Measurements from ENCODE around the gene CORO6.

Gene CORO6

GRCh38 chr17:29625037-29625750, 2.5 kb upstream of the CORO6 start:
- in situ Hi-C loops (cut with HindIII; ENCODE audit: low pct_unique_long_range_greater_than_20kb, low sequenced_read_pairs) = no loop called here
- DNase-seq (ENCODE audit: low read depth in 1 of 2, low spot score in 1 of 2) = peak in 1 of 2 experiments; percentile 47
- TF ChIP-seq JUND (IDR thresholded peaks at IDR 0.05; ENCODE audit: low read depth) = no peak

DNA sequence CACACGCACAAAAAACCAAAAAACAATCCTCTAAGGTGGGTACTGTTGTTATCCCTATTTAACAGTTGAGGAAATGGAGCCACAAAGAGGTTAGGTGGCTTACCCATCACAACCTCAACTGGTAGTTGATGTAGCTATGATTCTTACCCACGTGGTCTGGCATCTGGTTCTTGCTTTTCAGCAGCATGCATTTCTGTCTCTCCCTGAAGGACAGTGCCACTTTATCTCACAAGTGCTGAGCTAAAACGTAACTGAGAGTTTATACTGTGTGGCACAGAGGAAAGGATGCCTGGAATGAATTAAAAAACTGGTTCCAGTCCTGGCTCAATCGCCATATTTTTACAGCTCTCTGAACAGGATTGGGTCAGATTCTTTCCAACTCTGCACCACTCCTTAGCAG, 1.9 kb upstream of the CORO6 start:
- DNase-seq (ENCODE audit: low read depth in 1 of 2, low spot score in 1 of 2) = no peak
- in situ Hi-C loops (cut with HindIII; ENCODE audit: low pct_unique_long_range_greater_than_20kb, low sequenced_read_pairs) = no loop called here
- TF ChIP-seq JUND (IDR thresholded peaks at IDR 0.05; ENCODE audit: low read depth) = no peak

- no peak for DNase-seq (ENCODE audit: low read depth in 1 of 2, low spot score in 1 of 2)
- TF ChIP-seq JUND (IDR thresholded peaks at IDR 0.05; ENCODE audit: low read depth) = no peak
- in situ Hi-C loops (cut with HindIII; ENCODE audit: low pct_unique_long_range_greater_than_20kb, low sequenced_read_pairs) = no loop called here
Observed at GRCh38 chr17:29623283-29623647, 553 bp upstream of the CORO6 start.

GRCh38 chr17:29621751-29622194, 939 bp downstream of the CORO6 start:
- in situ Hi-C loops (cut with HindIII; ENCODE audit: low pct_unique_long_range_greater_than_20kb, low sequenced_read_pairs) = no loop called here
- no peak for DNase-seq (ENCODE audit: low read depth in 1 of 2, low spot score in 1 of 2)
- no peak for TF ChIP-seq JUND (IDR thresholded peaks at IDR 0.05; ENCODE audit: low read depth)

GRCh38 chr17:29620779-29621500, 1.8 kb downstream of the CORO6 start:
- in situ Hi-C loops (cut with HindIII; ENCODE audit: low pct_unique_long_range_greater_than_20kb, low sequenced_read_pairs) = no loop called here
- no peak for DNase-seq (ENCODE audit: low read depth in 1 of 2, low spot score in 1 of 2)
- no peak for TF ChIP-seq JUND (IDR thresholded peaks at IDR 0.05; ENCODE audit: low read depth)

- TF ChIP-seq JUND (IDR thresholded peaks at IDR 0.05; ENCODE audit: low read depth) = no peak
- no peak for DNase-seq (ENCODE audit: low read depth in 1 of 2, low spot score in 1 of 2)
- in situ Hi-C loops (cut with HindIII; ENCODE audit: low pct_unique_long_range_greater_than_20kb, low sequenced_read_pairs) = no loop called here
Observed at GRCh38 chr17:29620271-29620670, 2.4 kb downstream of the CORO6 start.

DNA sequence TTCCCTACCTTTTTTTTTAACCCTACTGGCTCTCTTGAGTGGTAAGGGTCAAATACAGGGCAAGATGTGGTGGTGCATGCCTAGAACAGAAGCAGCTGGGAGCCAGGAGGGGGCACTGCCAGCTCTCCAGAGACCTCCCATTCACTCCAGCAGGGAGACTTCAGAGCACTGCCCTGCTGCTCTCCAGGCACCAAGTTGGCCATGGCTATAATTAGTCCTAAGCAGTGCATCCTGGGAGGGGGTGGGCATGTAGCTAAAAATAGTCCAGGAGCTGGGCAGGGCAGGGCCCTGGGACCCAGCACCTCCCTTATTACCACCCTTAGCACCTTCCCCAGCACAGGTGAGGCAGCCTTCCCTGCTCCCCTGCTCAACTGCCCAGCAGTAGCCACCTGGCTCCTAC, 3.5 kb downstream of the CORO6 start:
- DNase-seq (ENCODE audit: low read depth in 1 of 2, low spot score in 1 of 2) = peak in 1 of 2 experiments; percentile 43
- no peak for TF ChIP-seq JUND (IDR thresholded peaks at IDR 0.05; ENCODE audit: low read depth)
- in situ Hi-C loops (cut with HindIII; ENCODE audit: low pct_unique_long_range_greater_than_20kb, low sequenced_read_pairs) = no loop called here

DNA sequence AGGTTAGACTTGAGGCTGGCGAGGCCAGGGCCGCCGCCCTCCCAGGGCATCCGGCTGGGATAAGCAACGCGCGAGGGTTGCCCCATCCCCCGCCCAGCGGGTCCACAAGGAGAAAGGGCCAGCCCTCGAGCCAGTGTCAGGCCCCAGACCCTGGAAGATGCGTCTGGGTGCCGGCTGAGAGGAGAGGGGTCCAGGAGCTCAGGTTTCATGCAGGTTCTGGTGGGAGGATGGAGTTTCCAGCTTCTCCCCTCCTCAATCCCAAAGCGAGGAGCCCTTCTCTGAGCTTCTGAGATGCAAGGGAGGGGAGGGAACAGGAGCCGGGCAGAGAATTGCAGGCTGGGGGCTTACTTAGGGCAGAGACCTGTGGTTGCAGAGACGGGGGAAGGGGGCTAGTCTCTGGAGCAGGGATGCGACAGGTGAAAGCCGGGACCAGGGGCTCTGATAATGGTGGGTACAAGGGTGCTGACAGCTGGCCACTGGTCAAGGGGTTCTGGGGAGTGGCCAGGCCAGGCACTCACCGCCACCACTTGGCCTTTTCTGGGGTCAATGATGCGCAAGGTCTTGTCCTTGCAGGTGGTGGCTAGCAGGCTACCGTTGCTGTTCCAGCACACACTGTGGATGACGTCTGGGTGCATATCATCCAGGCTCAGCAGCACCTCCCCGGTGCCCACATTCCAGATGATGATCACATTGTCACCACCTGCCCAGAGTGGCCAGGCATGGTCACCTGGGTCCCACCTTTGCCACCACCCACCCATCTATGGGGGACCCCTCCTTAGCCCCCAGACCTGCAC, 4.2 kb downstream of the CORO6 start:
- TF ChIP-seq JUND (IDR thresholded peaks at IDR 0.05; ENCODE audit: low read depth) = no peak
- DNase-seq (ENCODE audit: low read depth in 1 of 2, low spot score in 1 of 2) = no peak
- in situ Hi-C loops (cut with HindIII; ENCODE audit: low pct_unique_long_range_greater_than_20kb, low sequenced_read_pairs) = no loop called here

DNA sequence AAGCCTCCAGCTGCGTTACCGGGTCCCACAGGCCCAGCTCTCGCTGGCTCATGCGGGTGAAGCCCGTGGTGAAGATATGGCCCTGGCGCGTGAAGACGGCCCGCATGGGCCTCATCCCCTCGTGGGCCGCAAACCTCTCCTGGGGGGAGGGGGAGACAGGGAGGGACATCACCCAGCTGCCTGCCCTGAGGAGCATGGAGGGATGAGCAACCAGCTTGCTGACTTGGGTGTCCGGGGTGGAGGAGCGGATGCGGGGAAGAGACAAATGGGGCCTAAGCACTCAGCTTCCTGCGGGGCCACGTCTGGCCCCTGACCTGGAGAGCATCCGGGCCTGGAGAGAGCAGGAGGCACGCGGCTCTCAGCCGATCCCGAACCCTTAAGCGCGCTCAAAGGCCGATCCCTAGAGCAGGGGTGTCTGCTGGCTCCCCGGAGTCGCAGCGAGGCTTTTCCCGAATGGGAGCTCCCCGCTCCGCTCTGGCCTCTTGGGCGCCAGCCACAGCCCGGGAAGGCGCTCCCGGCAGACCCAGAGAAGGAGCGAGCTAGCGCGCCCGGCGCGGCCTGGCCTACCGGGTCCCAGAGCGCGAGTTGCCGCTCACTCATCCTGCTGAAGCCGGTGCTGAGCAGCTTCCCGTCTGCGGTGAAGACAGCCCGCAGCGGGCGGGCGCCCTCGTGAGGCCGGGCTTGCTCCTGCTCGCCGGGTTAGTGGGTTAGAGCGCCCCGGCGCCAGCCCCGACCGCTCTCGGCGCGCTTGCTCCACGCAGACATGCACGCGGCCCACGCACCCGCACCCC, 5.0 kb downstream of the CORO6 start:
- TF ChIP-seq JUND (IDR thresholded peaks at IDR 0.05; ENCODE audit: low read depth) = no peak
- DNase-seq (ENCODE audit: low read depth in 1 of 2, low spot score in 1 of 2) = peak; percentile 91 to 96
- in situ Hi-C loops (cut with HindIII; ENCODE audit: low pct_unique_long_range_greater_than_20kb, low sequenced_read_pairs) = no loop called here

DNA sequence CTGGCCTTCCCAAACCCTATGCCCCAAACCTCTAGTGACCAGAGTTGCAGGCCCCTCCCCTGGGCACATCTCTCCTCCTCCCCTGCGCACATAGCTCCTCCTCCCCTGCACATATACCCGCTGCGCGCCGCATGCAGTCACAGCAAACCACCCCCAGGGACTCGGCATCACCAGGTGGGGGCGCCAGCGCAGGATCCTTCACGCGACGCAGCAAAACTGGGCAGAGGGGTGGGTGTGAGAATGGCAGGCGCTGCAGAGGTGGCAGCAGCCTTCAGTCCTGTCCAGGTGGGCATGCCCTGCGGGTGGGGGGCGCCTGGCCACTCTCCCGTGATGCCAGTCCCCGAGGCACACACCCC, 5.6 kb downstream of the CORO6 start:
- peak; percentile 92 to 93 for DNase-seq (ENCODE audit: low read depth in 1 of 2, low spot score in 1 of 2)
- no peak for TF ChIP-seq JUND (IDR thresholded peaks at IDR 0.05; ENCODE audit: low read depth)
- in situ Hi-C loops (cut with HindIII; ENCODE audit: low pct_unique_long_range_greater_than_20kb, low sequenced_read_pairs) = no loop called here

GRCh38 chr17:29616300-29617048, 6.2 kb downstream of the CORO6 start:
- in situ Hi-C loops (cut with HindIII; ENCODE audit: low pct_unique_long_range_greater_than_20kb, low sequenced_read_pairs) = no loop called here
- TF ChIP-seq JUND (IDR thresholded peaks at IDR 0.05; ENCODE audit: low read depth) = no peak
- DNase-seq (ENCODE audit: low read depth in 1 of 2, low spot score in 1 of 2) = no peak

Data from T47D (cell line).